ENCODE results near the gene RBP7. TPM values are rescaled to one million over a fixed set of nuclear protein-coding genes. Genes with fewer than 3 reads are reported as not detected.
"Not testable (repeated sequence)": the region's sequence is repeated elsewhere in the genome, so short reads cannot be mapped to it uniquely, and the experiment has no call there.

RBP7 gene
- total RNA-seq, 4 donors from 2014 or later, result 96.8 to 404 (median 290) TPM

DNA sequence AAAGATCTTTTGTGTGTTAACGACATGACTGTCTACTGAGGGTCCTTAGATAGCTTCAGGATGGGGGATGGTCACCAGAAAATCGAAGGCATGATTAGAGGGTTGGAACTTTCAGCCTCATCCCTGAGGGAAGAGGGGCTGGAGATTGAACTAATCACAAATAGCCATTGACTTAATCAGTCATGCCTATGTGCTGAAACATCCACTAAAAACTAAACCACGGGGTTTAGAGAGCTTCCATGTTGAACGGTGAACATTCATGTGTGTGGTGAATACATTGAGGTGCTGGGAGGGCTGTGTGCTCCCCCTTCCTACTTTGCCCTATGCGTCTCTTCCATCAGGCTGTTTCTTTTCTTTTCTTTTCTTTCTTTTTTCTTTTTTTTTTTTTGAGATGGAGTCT lies 17.0 kb downstream of the RBP7 start:
- no peak for ATAC-seq (ENCODE audit: low FRiP score)
- TF ChIP-seq, protein P1, sequence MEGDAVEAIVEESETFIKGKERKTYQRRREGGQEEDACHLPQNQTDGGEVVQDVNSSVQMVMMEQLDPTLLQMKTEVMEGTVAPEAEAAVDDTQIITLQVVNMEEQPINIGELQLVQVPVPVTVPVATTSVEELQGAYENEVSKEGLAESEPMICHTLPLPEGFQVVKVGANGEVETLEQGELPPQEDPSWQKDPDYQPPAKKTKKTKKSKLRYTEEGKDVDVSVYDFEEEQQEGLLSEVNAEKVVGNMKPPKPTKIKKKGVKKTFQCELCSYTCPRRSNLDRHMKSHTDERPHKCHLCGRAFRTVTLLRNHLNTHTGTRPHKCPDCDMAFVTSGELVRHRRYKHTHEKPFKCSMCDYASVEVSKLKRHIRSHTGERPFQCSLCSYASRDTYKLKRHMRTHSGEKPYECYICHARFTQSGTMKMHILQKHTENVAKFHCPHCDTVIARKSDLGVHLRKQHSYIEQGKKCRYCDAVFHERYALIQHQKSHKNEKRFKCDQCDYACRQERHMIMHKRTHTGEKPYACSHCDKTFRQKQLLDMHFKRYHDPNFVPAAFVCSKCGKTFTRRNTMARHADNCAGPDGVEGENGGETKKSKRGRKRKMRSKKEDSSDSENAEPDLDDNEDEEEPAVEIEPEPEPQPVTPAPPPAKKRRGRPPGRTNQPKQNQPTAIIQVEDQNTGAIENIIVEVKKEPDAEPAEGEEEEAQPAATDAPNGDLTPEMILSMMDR (IDR thresholded peaks at IDR 0.05), result no peak
- no peak for DNase-seq (ENCODE audit: low spot score)

DNA sequence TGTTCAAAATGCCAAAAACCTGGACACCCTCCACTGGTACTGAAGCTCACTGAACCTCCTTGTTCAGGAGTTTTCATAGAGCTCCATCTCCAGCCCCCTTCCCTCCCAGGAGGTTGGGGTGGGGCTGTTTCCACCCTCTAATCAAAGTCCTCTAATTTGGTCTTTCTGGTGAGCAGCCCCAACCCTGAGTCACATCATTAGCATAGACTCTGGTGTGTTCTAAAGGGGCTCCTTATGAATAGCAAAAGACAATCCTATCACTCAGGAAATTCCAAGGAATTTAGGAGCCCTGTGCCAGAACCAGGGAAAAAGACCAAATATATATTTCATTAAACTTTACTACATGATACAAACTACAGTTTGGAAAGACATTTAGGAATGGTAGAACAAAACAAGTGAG lies 22.5 kb downstream of the RBP7 start:
- TF ChIP-seq, protein P1 (IDR thresholded peaks at IDR 0.05), result no peak
- DNase-seq (ENCODE audit: low spot score), result no peak
- ATAC-seq (ENCODE audit: low FRiP score), result no peak

DNA sequence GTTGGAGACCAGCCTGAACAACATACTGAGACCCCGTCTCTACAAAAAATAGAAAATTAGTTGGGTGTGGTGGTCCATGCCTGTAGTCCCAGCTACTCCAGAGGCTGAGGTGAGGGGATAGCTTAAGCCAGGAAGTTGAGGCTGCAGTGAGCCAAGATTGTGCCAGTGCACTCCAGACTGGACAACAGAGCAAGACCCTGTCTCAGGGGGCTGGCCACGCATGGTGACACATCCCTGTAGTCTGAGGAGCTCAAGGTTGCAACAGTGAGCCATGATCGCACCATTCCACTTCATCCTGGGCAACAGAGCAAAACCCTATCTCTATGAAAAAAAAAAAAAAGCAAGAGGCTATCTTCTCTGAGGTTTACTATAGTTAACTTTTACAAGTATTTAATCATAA lies 23.1 kb downstream of the RBP7 start:
- TF ChIP-seq, protein P1 (IDR thresholded peaks at IDR 0.05), result no peak
- no peak for ATAC-seq (ENCODE audit: low FRiP score)
- no peak for DNase-seq (ENCODE audit: low spot score)

DNA sequence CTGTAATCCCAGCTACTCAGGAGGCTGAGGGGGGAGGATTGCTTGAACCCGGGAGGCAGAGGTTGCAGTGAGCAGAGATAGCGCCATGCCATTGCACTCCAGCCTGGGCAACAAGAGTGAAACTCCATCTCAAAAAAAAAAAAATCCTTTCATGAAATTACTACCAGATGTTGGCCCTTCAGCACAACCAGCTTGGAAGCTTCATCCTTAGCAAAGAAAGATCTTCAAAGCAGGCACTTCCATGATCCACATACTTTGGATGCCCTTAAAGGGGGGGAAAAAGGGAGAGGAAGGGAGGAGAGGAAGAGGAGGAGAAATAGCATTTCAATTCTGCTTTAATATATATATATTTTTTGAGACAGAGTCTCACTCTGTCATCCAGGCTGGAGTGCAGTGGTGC lies 23.6 kb downstream of the RBP7 start:
- ATAC-seq (ENCODE audit: low FRiP score); DNase-seq (ENCODE audit: low spot score): not testable (repeated sequence)

DNA sequence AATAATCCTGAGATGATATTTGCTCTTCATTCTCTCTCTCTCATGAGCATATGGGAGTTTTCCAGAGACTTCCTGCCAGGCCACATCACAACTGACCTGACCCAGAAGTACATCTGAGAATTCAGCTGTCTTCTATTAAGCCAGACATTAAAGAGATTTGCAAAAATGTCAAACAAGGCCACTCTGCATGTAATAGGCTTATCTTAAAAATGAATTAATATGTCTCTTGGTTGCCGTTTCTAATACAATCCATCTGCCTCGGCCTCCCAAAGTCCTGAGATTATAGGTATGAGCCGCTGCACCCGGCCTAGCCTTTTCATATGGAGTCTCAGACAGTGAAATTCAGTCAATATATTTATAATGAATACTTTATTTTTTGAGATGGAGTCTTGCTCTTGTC lies 25.0 kb downstream of the RBP7 start:
- ATAC-seq (ENCODE audit: low FRiP score); DNase-seq (ENCODE audit: low spot score): not testable (repeated sequence)

DNA sequence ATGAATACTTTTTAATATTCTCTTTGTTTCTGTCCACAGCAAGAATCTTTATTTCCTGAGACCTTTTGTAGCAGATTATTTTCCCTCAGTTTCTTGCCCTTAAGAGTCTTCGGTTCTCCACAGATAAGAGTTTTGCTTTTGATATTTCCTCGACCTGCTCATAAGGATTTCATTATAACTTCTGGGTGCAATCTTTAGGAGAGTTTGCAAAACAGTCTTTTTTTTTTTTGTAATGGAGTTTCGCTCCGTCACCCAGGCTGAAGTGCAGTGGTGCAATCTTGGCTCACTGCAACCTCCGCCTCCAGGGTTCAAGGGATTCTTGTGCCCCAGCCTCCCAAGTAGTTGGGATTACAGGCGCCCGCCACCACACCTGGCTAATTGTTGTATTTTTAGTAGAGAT lies 25.6 kb downstream of the RBP7 start:
- ATAC-seq (ENCODE audit: low FRiP score), result no peak
- TF ChIP-seq, protein P1 (IDR thresholded peaks at IDR 0.05), result no peak
- DNase-seq (ENCODE audit: low spot score), result no peak

DNA sequence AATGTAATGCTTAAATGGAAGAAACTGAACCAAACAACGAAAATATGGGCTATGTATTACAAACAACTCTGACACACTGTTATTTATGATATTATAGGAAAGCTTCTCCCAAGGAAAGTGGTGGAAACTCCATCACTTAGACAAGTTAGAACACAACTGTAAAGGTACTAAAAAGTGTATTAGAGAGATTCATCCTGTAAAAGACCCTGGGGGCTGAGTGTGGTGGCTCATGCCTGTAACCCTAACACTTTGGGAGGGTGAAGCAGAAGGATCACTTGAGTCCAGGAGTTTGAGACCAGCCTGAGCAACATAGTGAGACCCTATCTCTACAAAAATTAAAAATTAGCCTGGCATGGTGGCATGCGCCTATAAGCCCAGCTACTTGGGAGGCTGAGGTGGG lies 28.3 kb downstream of the RBP7 start:
- TF ChIP-seq, protein P1 (IDR thresholded peaks at IDR 0.05), result no peak
- DNase-seq (ENCODE audit: low spot score) (no peak), ATAC-seq (ENCODE audit: low FRiP score) (no peak)

DNA sequence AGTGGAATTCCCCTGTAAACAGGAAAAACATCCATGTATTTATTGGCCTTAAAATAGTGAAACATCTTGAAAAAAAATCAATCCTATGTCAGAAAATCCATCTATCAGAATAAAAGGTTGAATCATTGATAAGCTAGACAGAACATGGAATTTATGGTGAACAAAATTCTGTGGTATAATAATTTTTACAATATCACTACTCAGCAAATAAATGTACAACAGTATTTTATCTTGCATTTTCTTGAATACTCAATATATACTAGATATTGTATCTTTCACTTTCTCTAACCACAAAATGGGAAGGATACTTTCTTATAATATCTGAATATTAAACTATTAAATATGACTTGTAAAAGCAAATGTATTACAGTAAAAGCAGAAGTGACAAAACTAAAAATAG lies 30.0 kb downstream of the RBP7 start:
- DNase-seq (ENCODE audit: low spot score), result no peak
- TF ChIP-seq, protein P1 (IDR thresholded peaks at IDR 0.05), result no peak

DNA sequence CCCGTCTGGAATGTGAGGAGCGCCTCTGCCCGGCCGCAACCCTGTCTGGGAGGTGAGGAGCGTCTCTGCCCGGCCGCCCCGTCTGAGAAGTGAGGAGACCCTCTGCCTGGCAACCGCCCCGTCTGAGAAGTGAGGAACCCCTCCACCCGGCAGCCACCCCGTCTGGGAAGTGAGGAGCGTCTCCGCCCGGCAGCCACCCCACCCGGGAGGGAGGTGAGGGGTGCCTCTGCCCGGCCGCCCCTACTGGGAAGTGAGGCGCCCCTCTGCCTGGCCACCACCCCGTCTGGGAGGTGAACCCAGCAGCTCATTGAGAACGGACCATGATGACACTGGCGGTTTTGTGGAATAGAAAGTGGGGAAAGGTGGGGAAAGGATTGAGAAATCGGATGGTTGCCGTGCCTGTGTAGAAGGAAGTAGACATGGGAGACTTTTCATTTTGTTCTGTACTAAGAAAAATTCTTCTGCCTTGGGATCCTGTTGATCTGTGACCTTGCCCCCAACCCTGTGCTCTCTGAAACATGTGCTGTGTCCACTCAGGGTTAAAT lies 32.0 kb downstream of the RBP7 start:
- not testable (repeated sequence) for ATAC-seq (ENCODE audit: low FRiP score); DNase-seq (ENCODE audit: low spot score)

More for the DNA sequence above, 30.0 kb downstream of the RBP7 start:
- no peak for ATAC-seq (ENCODE audit: low FRiP score)

Data from omental fat pad (tissue), 4 donors.